Measurements from ENCODE around the gene KRT16. TPM values are rescaled to one million over a fixed set of nuclear protein-coding genes. Genes with fewer than 3 reads are reported as not detected.
"Not testable (repeated sequence)": the region's sequence is repeated elsewhere in the genome, so short reads cannot be mapped to it uniquely, and the experiment has no call there.

KRT16 gene
- total RNA-seq, 1 experiment from 2014 or later = not detected

DNA sequence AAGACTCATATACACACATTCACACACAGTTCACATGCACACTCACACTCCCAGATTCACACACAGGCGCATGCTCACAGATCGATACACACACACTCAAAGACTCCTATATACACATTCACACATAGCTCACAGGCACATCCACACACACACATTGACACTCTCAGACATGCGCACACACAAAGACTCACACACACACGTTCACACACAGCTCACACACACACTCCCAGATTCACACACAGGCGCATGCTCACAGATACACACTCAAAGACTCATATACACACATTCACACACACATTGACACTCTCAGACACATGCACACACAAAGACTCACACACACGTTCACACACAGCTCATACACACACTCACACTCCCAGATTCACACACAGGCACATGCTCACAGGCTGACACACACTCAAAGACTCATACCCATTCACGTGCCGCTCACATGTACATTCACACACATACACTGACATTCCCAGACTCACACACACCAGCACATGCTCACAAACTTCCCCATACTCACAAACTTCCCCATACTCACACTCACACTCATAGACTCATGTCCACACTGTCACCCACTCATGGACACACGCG, 37.5 kb upstream of the KRT16 start:
- no peak overlapping the region for H3K27ac ChIP-seq (ENCODE audit: low read length)
- H3K36me3 ChIP-seq (ENCODE audit: insufficient read depth, low read length) = no peaks in the 10 kb centered on the region
- H3K27me3 ChIP-seq (ENCODE audit: low read length) = no peaks in the 10 kb centered on the region
- no peak for DNase-seq
- H3K9ac ChIP-seq (ENCODE audit: low read length) = no peak overlapping the region
- no peak overlapping the region for H2AFZ ChIP-seq (ENCODE audit: low read length)
- H3K79me2 ChIP-seq (ENCODE audit: low read length) = no peaks in the 10 kb centered on the region
- H3K4me1 ChIP-seq (ENCODE audit: low read length) = peaks cover 10% of the 10 kb centered on the region
- H3K9me3 ChIP-seq (ENCODE audit: low read length) = no peaks in the 10 kb centered on the region
- no peaks in the 10 kb centered on the region for H4K20me1 ChIP-seq (ENCODE audit: insufficient read depth, low read depth, low read length)
- no peak overlapping the region for H3K4me2 ChIP-seq (ENCODE audit: low read depth, low read length, poor library complexity, severe bottlenecking)
- H3K4me3 ChIP-seq (ENCODE audit: low read length) = no peak overlapping the region
- H3K9me2 ChIP-seq (replicated peaks; ENCODE audit: insufficient read depth, low read length) = no peaks in the 10 kb centered on the region

DNA sequence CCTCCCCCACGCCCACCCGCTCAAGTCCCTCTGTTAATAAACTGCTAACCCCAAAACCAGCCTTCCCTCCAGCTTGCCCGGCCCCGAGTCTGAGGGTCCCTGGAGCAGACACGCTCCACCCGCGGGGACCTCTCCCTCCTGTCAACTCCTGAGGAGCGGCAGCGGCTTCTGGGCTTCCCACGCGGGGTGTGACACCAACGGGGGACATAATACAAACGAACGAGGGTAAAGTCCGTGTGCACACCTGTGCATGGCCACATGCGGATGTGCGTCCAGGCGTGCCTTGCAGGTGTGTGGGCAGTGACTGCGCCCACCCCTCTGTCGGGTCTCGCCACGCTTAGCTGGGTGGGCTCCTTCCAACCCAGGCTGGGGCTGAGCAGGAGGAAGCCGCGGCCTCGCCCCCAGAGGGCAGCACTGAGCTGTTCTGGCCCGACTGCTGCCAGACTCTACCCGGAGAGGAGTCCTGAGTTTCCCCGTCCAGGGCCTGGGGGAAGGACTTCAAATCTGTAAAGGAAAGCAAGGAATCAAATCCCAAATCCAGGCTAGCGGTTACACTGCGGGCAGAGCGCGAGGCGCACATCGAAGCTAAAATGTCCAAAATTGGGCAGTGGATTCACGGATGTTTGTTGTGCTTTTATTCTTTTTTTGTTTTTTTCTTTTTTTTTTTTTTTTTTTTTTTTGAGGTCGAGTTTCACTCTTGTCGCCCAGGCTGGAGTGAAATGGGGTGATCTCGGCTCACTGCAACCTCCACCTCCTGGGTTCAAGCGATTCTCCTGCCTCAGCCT, 36.0 kb upstream of the KRT16 start:
- H4K20me1 ChIP-seq (ENCODE audit: insufficient read depth, low read depth, low read length) = no peaks in the 10 kb centered on the region
- H3K4me1 ChIP-seq (ENCODE audit: low read length) = peaks cover 10% of the 10 kb centered on the region
- DNase-seq = peak; percentile 92
- H3K27me3 ChIP-seq (ENCODE audit: low read length) = no peaks in the 10 kb centered on the region
- H3K9me2 ChIP-seq (replicated peaks; ENCODE audit: insufficient read depth, low read length) = no peaks in the 10 kb centered on the region
- H3K4me2 ChIP-seq (ENCODE audit: low read depth, low read length, poor library complexity, severe bottlenecking) = peak overlapping the region; percentile 53
- H3K9ac ChIP-seq (ENCODE audit: low read length) = peak overlapping the region; percentile 54; the same call in 1 of the 2 replicates
- no peak overlapping the region for H2AFZ ChIP-seq (ENCODE audit: low read length)
- H3K79me2 ChIP-seq (ENCODE audit: low read length) = no peaks in the 10 kb centered on the region
- no peaks in the 10 kb centered on the region for H3K9me3 ChIP-seq (ENCODE audit: low read length)
- no peak overlapping the region for H3K4me3 ChIP-seq (ENCODE audit: low read length)
- H3K36me3 ChIP-seq (ENCODE audit: insufficient read depth, low read length) = no peaks in the 10 kb centered on the region
- no peak overlapping the region for H3K27ac ChIP-seq (ENCODE audit: low read length)

DNA sequence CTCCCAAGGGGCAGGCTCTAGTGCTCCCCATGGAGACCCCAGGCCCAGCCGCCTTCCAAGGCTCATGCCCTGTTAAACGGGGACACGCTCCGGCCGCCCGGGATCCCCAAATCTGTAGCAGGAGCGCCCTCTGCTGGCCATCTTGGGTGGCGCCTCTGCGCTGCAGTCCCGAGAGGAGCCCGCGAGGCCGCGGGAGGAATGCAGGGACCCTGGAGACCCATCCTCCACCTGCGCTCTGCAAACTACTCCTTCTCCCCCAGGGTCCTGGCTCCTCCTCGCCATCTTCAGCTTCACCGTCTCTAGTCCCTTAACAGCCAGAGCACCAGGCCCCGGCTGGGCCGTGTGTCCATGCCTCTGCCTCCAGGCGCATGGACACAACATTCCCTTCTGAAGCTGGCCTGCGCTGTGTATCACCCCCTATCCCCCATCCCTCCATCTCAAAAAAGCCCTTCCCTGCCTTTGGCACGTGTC, 35.4 kb upstream of the KRT16 start:
- H3K79me2 ChIP-seq (ENCODE audit: low read length) = no peaks in the 10 kb centered on the region
- H3K9ac ChIP-seq (ENCODE audit: low read length) = peak overlapping the region; percentile 29; the same call in 1 of the 2 replicates
- H4K20me1 ChIP-seq (ENCODE audit: insufficient read depth, low read depth, low read length) = no peaks in the 10 kb centered on the region
- no peaks in the 10 kb centered on the region for H3K27me3 ChIP-seq (ENCODE audit: low read length)
- H3K36me3 ChIP-seq (ENCODE audit: insufficient read depth, low read length) = no peaks in the 10 kb centered on the region
- no peaks in the 10 kb centered on the region for H3K9me3 ChIP-seq (ENCODE audit: low read length)
- no peaks in the 10 kb centered on the region for H3K9me2 ChIP-seq (replicated peaks; ENCODE audit: insufficient read depth, low read length)
- peak; percentile 92 for DNase-seq
- H3K4me2 ChIP-seq (ENCODE audit: low read depth, low read length, poor library complexity, severe bottlenecking) = peak overlapping the region; percentile 53
- H3K4me1 ChIP-seq (ENCODE audit: low read length) = peaks cover 10% of the 10 kb centered on the region
- no peak overlapping the region for H3K27ac ChIP-seq (ENCODE audit: low read length)
- no peak overlapping the region for H3K4me3 ChIP-seq (ENCODE audit: low read length)
- H2AFZ ChIP-seq (ENCODE audit: low read length) = no peak overlapping the region

DNA sequence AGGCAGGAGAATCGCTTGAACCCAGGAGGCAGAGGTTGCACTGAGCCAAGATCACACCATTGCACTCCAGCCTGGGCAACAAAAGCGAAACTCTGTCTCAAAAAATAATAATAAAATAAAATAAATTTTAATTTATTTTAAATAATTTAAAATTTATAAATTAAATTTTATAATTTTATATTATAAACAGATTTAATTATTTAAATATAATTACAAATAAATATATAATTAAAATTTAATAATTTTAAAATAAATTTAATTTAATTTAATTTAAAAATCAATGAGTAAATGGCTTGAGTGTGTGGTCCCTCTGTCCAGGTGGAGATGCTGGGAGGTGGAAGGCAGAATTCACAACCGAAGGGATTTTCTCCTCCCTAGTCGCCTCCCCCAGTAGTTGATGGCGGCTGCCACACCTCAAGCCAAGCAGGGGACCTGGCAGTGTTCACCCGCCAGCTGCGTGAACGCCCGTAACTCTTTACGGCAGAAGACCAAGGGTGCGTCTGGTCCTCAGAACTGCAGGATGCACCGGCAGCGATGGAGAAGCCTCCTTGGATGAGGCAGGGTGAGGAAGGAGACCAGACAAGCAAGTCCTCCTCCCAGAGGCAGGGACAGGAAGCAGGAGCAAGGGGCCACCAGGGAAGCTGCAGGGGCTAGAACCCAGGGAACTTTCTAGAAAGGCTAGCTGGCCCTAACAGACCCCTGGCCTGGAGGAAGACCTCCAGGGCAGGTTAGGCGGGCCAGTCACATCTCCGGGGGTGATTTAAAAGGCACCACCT, 34.7 kb upstream of the KRT16 start:
- H3K9me2 ChIP-seq (replicated peaks; ENCODE audit: insufficient read depth, low read length) = no peaks in the 10 kb centered on the region
- no peak overlapping the region for H3K4me3 ChIP-seq (ENCODE audit: low read length)
- H3K4me2 ChIP-seq (ENCODE audit: low read depth, low read length, poor library complexity, severe bottlenecking) = no peak overlapping the region
- DNase-seq = no peak
- H3K36me3 ChIP-seq (ENCODE audit: insufficient read depth, low read length) = no peaks in the 10 kb centered on the region
- no peaks in the 10 kb centered on the region for H3K79me2 ChIP-seq (ENCODE audit: low read length)
- no peak overlapping the region for H3K27ac ChIP-seq (ENCODE audit: low read length)
- no peaks in the 10 kb centered on the region for H3K9me3 ChIP-seq (ENCODE audit: low read length)
- no peak overlapping the region for H2AFZ ChIP-seq (ENCODE audit: low read length)
- no peak overlapping the region for H3K9ac ChIP-seq (ENCODE audit: low read length)
- H3K4me1 ChIP-seq (ENCODE audit: low read length) = peaks cover 10% of the 10 kb centered on the region
- no peaks in the 10 kb centered on the region for H3K27me3 ChIP-seq (ENCODE audit: low read length)
- H4K20me1 ChIP-seq (ENCODE audit: insufficient read depth, low read depth, low read length) = no peaks in the 10 kb centered on the region

DNA sequence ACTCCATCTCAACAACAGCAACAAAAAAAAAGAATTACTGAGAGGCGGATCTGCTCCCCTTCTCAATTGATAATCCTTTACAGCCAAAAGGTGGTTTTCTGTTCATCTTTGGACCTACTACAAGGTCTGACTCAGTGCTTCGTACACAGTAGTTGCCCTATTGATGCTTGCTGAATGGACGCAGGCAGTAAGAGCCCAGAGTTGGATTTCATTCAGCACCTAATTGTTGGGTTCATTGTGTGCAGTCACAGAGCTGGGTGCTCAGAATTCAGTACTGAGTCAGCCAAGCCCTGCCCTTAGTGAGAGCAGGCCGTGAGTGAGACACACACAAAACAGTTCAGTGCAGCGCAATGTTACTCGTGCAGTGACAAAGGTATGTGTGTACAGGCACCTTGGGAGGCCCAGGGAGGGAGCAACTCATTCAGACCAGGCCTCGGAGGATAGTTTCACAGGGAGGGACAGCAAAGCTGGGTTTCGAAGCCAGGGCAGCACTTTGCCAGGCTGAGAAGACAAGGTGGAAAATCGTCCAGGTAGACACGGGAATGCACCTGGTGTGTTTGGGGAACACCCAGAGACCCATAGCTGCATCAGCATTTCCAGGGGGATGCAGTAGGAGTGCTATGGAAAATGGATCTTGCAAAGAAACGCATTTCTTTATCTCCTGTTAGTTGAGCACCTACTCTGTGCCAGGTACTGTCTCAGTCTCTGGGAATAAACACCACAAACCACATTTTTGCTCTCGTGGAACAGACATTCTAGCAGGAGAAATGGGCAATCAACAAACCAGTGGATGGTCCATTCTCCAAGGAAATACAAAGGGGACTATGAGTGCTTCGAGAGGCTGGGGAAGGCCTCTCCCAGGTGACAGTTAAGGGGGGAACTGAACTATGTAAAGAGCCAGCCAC, 29.9 kb upstream of the KRT16 start:
- Histone ChIP-seq H3K4me2 (ENCODE audit: low read depth, low read length, poor library complexity, severe bottlenecking) (no peak overlapping the region), H3K9ac (ENCODE audit: low read length) (no peak overlapping the region), H3K36me3 (ENCODE audit: insufficient read depth, low read length) (no peaks in the 10 kb centered on the region), H3K9me2 (replicated peaks; ENCODE audit: insufficient read depth, low read length) (no peaks in the 10 kb centered on the region), H2AFZ (ENCODE audit: low read length) (no peak overlapping the region), H4K20me1 (ENCODE audit: insufficient read depth, low read depth, low read length) (no peaks in the 10 kb centered on the region), H3K27me3 (ENCODE audit: low read length) (no peaks in the 10 kb centered on the region), H3K27ac (ENCODE audit: low read length) (no peak overlapping the region), H3K4me3 (ENCODE audit: low read length) (no peak overlapping the region), H3K9me3 (ENCODE audit: low read length) (no peaks in the 10 kb centered on the region), H3K79me2 (ENCODE audit: low read length) (no peaks in the 10 kb centered on the region), H3K4me1 (ENCODE audit: low read length) (no peaks in the 10 kb centered on the region)
- no peak for DNase-seq

DNA sequence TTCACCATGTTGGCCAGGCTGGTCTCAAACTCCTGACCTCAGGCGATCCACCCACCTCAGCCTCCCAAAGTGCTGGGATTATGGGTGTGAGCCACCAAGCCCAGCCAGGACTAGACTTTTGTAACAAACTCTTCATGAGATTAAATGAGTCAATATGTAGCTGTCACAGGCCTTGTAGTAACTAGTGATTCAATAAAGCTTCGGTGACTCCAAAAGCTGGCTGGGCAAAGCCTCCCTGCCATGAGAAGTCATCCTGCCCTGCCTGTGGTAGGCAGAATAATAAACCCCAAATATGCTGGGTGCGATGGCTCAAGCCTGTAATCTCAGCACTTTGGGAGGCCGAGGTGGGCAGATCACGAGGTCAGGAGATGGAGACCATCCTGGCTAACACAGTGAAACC, 28.0 kb upstream of the KRT16 start:
- H3K9ac ChIP-seq (ENCODE audit: low read length); H3K4me2 ChIP-seq (ENCODE audit: low read depth, low read length, poor library complexity, severe bottlenecking); H3K27ac ChIP-seq (ENCODE audit: low read length); H3K27me3 ChIP-seq (ENCODE audit: low read length); H3K79me2 ChIP-seq (ENCODE audit: low read length); H3K4me1 ChIP-seq (ENCODE audit: low read length); DNase-seq; H2AFZ ChIP-seq (ENCODE audit: low read length); H3K4me3 ChIP-seq (ENCODE audit: low read length); H3K9me3 ChIP-seq (ENCODE audit: low read length); H3K9me2 ChIP-seq (replicated peaks; ENCODE audit: insufficient read depth, low read length); H3K36me3 ChIP-seq (ENCODE audit: insufficient read depth, low read length); H4K20me1 ChIP-seq (ENCODE audit: insufficient read depth, low read depth, low read length): not testable (repeated sequence)

DNA sequence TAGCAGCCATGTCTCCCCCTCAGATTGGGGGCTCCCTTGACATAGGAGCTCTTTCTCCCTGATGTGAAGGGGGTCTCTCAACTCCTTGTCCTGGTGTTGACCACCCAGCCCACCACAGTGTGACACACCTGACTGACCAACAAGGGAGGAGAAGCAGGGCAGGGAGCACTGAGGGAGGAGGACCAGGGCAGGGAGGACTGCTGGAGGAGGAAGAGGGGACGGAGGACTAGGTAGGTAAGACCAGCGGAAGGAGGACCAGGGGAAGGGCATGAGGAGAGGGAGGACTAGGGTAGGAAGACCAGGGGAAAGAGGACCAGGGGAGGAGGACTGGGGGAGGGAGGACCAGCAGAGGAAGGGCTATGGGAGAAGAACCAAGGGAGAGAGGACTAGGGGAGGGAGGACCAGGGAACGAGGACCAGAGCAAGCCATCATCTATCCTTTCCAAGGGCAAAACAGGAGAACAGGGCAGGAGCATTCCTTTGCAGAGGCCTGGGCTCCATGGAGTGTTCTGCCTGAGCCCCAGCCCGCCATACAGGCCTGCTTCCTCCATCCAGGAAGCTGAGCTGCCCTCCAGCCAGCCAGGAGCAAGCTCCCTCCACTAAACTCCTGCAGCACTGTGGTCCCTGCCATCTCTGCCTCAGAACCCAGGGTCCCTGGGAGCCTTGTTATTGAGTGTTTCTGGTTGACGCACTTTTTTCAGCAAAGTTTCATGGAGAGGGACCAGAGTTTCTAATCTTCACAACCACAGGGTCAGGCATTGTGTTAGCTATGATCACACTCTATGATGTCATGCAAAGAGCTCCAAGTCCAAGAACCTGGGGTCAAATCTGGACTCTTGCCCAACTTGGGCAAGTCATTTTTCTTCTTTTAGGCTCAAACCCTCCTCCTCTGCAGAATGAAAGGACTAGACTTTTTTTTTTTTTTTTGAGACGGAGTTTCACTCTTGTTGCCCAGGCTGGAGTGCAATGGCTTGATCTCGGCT, 27.2 kb upstream of the KRT16 start:
- Histone ChIP-seq H2AFZ (ENCODE audit: low read length) (no peak overlapping the region), H3K4me3 (ENCODE audit: low read length) (no peak overlapping the region), H3K36me3 (ENCODE audit: insufficient read depth, low read length) (no peaks in the 10 kb centered on the region), H4K20me1 (ENCODE audit: insufficient read depth, low read depth, low read length) (no peaks in the 10 kb centered on the region), H3K9me2 (replicated peaks; ENCODE audit: insufficient read depth, low read length) (no peaks in the 10 kb centered on the region), H3K27ac (ENCODE audit: low read length) (no peak overlapping the region), H3K4me2 (ENCODE audit: low read depth, low read length, poor library complexity, severe bottlenecking) (no peak overlapping the region), H3K79me2 (ENCODE audit: low read length) (no peaks in the 10 kb centered on the region), H3K27me3 (ENCODE audit: low read length) (no peaks in the 10 kb centered on the region), H3K4me1 (ENCODE audit: low read length) (no peaks in the 10 kb centered on the region), H3K9ac (ENCODE audit: low read length) (no peak overlapping the region), H3K9me3 (ENCODE audit: low read length) (no peaks in the 10 kb centered on the region)
- no peak for DNase-seq
